Upper lobe of left lung (tissue), 6 donors: ENCODE measurements around the gene DOCK10. TPM values are rescaled to one million over a fixed set of nuclear protein-coding genes. Genes with fewer than 3 reads are reported as not detected.

ENCODE experiments used
- ATAC-seq, 2 donors: fragments of 200-7000 bp; cut with Tn5 transposase; one replicate each; pipeline ENCODE4 v1.9.1; 2022; ENCODE audit warnings: mild to moderate bottlenecking in 2 of 2, moderate library complexity in 2 of 2; ENCODE audit not compliant: low FRiP score in 2 of 2
- DNase-seq, 2 donors: peaks; one replicate each; pipeline ENCODE4 v3.0.0-alpha.2; 2019 to 2020
- H3K27ac ChIP-seq, 4 donors: fragments of 200-600 bp; sonication (generic); one replicate each; pipeline ENCODE4 v1.5.1; 2016 to 2019
- H3K27me3 ChIP-seq, 4 donors: fragments of 200-600 bp; sonication (generic); one replicate each; pipeline ENCODE4 v1.5.1; 2017 to 2019
- H3K36me3 ChIP-seq, 4 donors: fragments of 200-600 bp; sonication (generic); one replicate each; pipeline ENCODE4 v1.5.1; 2016 to 2019
- H3K4me1 ChIP-seq, 4 donors: fragments of 200-600 bp; sonication (generic); one replicate each; pipeline ENCODE4 v1.5.1; 2018 to 2019
- H3K4me3 ChIP-seq, 4 donors: fragments of 200-600 bp; sonication (generic); one replicate each; pipeline ENCODE4 v1.5.1; 2017 to 2019; ENCODE audit warnings: mild to moderate bottlenecking in 2 of 4, moderate library complexity in 1 of 4
- H3K9me3 ChIP-seq, 4 donors: fragments of 200-600 bp; sonication (generic); one replicate each; pipeline ENCODE4 v1.5.1; 2018 to 2019
- CTCF ChIP-seq, 6 experiments: fragments of 450-650 bp in 4 of 6; fragments of 200-600 bp in 2 of 6; sonication (generic) in 2 of 6; IDR thresholded peaks; one replicate each; pipeline ENCODE4 v1.5.1; 2016 to 2019; ENCODE audit warnings: antibody characterized with exemption in 6 of 6
- EP300 ChIP-seq, 4 donors: sonication (generic); formaldehyde crosslinking; IDR thresholded peaks; one replicate each; pipeline ENCODE4 v1.5.1; 2017; ENCODE audit warnings: antibody characterized with exemption in 4 of 4, control low read depth in 2 of 4
- POLR2A ChIP-seq, 4 donors: fragments of 450-650 bp; IDR thresholded peaks; one replicate each; pipeline ENCODE4 v1.5.1; 2016 to 2017; ENCODE audit warnings: antibody characterized with exemption in 4 of 4, mild to moderate bottlenecking in 2 of 4
- POLR2AphosphoS5 ChIP-seq, 2 donors: sonication (generic); formaldehyde crosslinking; IDR thresholded peaks; one replicate each; pipeline ENCODE4 v1.5.1; 2017; ENCODE audit warnings: antibody characterized with exemption in 2 of 2
- WGBS, 2 donors: methylation state at CpG; one replicate each; pipeline ENCODE4 v1.1.5; 2017 to 2018; 5-methylcytosine and 5-hydroxymethylcytosine counted together
- total RNA-seq, 6 donors: library from RNA; depleted of rRNA in 4 of 6; stranded (reverse); fragments of >200 nt in 4 of 6; gene quantifications; one replicate each; pipeline versions ENCODE4 v1.1.0 to v1.2.1, GENCODE V29; 2016 to 2021
- donor health status: DM: no; HTN: no; CAD: no; lungs with moderate emphysema.
- donor health status: DM: no; HTN: yes; CAD: no; lungs with severe emphysema.

DOCK10 gene
- total RNA-seq, 6 donors from 2014 or later, result 17.6 to 127 (median 39.9) TPM

- WGBS, 2 donors, result 46 to 54% methylated on average over 2 of the region's 2 CpGs
- no peaks in the 10 kb centered on the region for H3K27me3 ChIP-seq
- TF ChIP-seq POLR2A (IDR thresholded peaks at IDR 0.05), result no peak
- TF ChIP-seq POLR2AphosphoS5 (IDR thresholded peaks at IDR 0.05), result no peak
- no peak for TF ChIP-seq EP300 (IDR thresholded peaks at IDR 0.05)
- TF ChIP-seq CTCF (IDR thresholded peaks at IDR 0.05), result no peak
- ATAC-seq (no peak), DNase-seq (peak in 1 of 2 donors; percentile 31)
- no peaks in the 10 kb centered on the region for H3K36me3 ChIP-seq
- H3K4me3 ChIP-seq, result no peak overlapping the region
- no peaks in the 10 kb centered on the region for H3K9me3 ChIP-seq
- H3K27ac ChIP-seq, result no peak overlapping the region
- H3K4me1 ChIP-seq, result peaks cover 0 to 4% (median 0%) of the 10 kb centered on the region in 4 donors
These were observed 37.7 kb downstream of the DOCK10 start for GRCh38 chr2:225004597-225004996.

GRCh38 chr2:225002656-225003045, 39.6 kb downstream of the DOCK10 start:
- TF ChIP-seq POLR2A (IDR thresholded peaks at IDR 0.05), result no peak
- Histone ChIP-seq H3K9me3 (no peaks in the 10 kb centered on the region), H3K4me1 (peaks cover 0 to 7% (median 0%) of the 10 kb centered on the region in 4 donors), H3K27me3 (no peaks in the 10 kb centered on the region), H3K27ac (no peak overlapping the region), H3K4me3 (no peak overlapping the region), H3K36me3 (no peaks in the 10 kb centered on the region)
- DNase-seq (no peak), ATAC-seq (no peak)
- 59 to 68% methylated on average over 5 of the region's 5 CpGs for WGBS, 2 donors

- DNase-seq (peak in 1 of 2 donors; percentile 33), ATAC-seq (peak; percentile 56 to 74)
- Histone ChIP-seq H3K27me3 (no peaks in the 10 kb centered on the region), H3K36me3 (no peaks in the 10 kb centered on the region), H3K4me1 (peaks cover 0 to 7% (median 0%) of the 10 kb centered on the region in 4 donors), H3K9me3 (no peaks in the 10 kb centered on the region), H3K27ac (no peak overlapping the region), H3K4me3 (no peak overlapping the region)
- no peak for TF ChIP-seq EP300 (IDR thresholded peaks at IDR 0.05)
- TF ChIP-seq CTCF (IDR thresholded peaks at IDR 0.05), result peak; percentile 58 to 82 (median 71)
- no peak for TF ChIP-seq POLR2AphosphoS5 (IDR thresholded peaks at IDR 0.05)
- no peak for TF ChIP-seq POLR2A (IDR thresholded peaks at IDR 0.05)
- WGBS, 2 donors, result 52 to 53% methylated on average over 6 of the region's 6 CpGs
These were observed 40.1 kb downstream of the DOCK10 start for GRCh38 chr2:225002039-225002655.

GRCh38 chr2:224999754-225000153, 42.5 kb downstream of the DOCK10 start:
- no peak for ATAC-seq
- no peak for TF ChIP-seq POLR2A (IDR thresholded peaks at IDR 0.05)
- no peak overlapping the region for H3K4me3 ChIP-seq
- H3K27me3 ChIP-seq, result no peaks in the 10 kb centered on the region
- peaks cover 0 to 7% (median 0%) of the 10 kb centered on the region in 4 donors for H3K4me1 ChIP-seq
- WGBS, 2 donors, result 80 to 94% methylated on average over 3 of the region's 3 CpGs
- H3K36me3 ChIP-seq, result no peaks in the 10 kb centered on the region
- no peak for DNase-seq
- H3K27ac ChIP-seq, result no peak overlapping the region
- H3K9me3 ChIP-seq, result no peaks in the 10 kb centered on the region

- ATAC-seq, result no peak
- TF ChIP-seq EP300 (IDR thresholded peaks at IDR 0.05), result no peak
- no peak for TF ChIP-seq POLR2A (IDR thresholded peaks at IDR 0.05)
- no peak for TF ChIP-seq POLR2AphosphoS5 (IDR thresholded peaks at IDR 0.05)
- no peak for TF ChIP-seq CTCF (IDR thresholded peaks at IDR 0.05)
- WGBS, 2 donors, result 41 to 47% methylated on average over 1 of the region's 1 CpG
- DNase-seq, result no peak
- no peaks in the 10 kb centered on the region for H3K36me3 ChIP-seq
- no peaks in the 10 kb centered on the region for H3K27me3 ChIP-seq
- peaks cover 0 to 7% (median 0%) of the 10 kb centered on the region in 4 donors for H3K4me1 ChIP-seq
- no peak overlapping the region for H3K27ac ChIP-seq
- no peaks in the 10 kb centered on the region for H3K9me3 ChIP-seq
- no peak overlapping the region for H3K4me3 ChIP-seq
These were observed 42.9 kb downstream of the DOCK10 start for GRCh38 chr2:224999321-224999720.

- no peak overlapping the region for H3K27ac ChIP-seq
- H3K4me3 ChIP-seq, result no peak overlapping the region
- DNase-seq (no peak), ATAC-seq (no peak)
- peaks cover 0 to 7% (median 0%) of the 10 kb centered on the region in 4 donors for H3K4me1 ChIP-seq
- 71 to 74% methylated on average over 8 of the region's 8 CpGs for WGBS, 2 donors
- no peaks in the 10 kb centered on the region for H3K36me3 ChIP-seq
- no peaks in the 10 kb centered on the region for H3K27me3 ChIP-seq
- no peaks in the 10 kb centered on the region for H3K9me3 ChIP-seq
- TF ChIP-seq CTCF (IDR thresholded peaks at IDR 0.05) (no peak), POLR2A (IDR thresholded peaks at IDR 0.05) (no peak), EP300 (IDR thresholded peaks at IDR 0.05) (no peak), POLR2AphosphoS5 (IDR thresholded peaks at IDR 0.05) (no peak)
These were observed 44.5 kb downstream of the DOCK10 start for GRCh38 chr2:224997802-224998201.
